Measurements from ENCODE around the gene SLC9B2.
A peak's percentile ranks its signal among the peaks of the same experiment; 100 is the strongest.

Gene SLC9B2

GRCh38 chr4:103075435-103075893 lies 1.1 kb downstream of the SLC9B2 start:
- peak; percentile 72 for DNase-seq

GRCh38 chr4:103074744-103075434 lies 1.7 kb downstream of the SLC9B2 start:
- DNase-seq: no peak

- DNase-seq: no peak
Observed at GRCh38 chr4:103073792-103074438, 2.6 kb downstream of the SLC9B2 start.

- no peak for DNase-seq
Observed at GRCh38 chr4:103067841-103068547, 8.6 kb downstream of the SLC9B2 start.

GRCh38 chr4:103060453-103061148 lies 16.0 kb downstream of the SLC9B2 start:
- no peak for DNase-seq

- DNase-seq: no peak
Observed at GRCh38 chr4:103054030-103054429, 22.5 kb downstream of the SLC9B2 start.

- DNase-seq: no peak
Observed at GRCh38 chr4:103052779-103053178, 23.8 kb downstream of the SLC9B2 start.

- no peak for DNase-seq
Observed at GRCh38 chr4:103052145-103052544, 24.4 kb downstream of the SLC9B2 start.

- no peak for DNase-seq
Observed at GRCh38 chr4:103050736-103051436, 25.7 kb downstream of the SLC9B2 start.

GRCh38 chr4:103046416-103047290 lies 29.9 kb downstream of the SLC9B2 start:
- peak; percentile 9 for DNase-seq

GRCh38 chr4:103044183-103044582 lies 32.4 kb downstream of the SLC9B2 start:
- no peak for DNase-seq

GRCh38 chr4:103036169-103036568 lies 40.4 kb downstream of the SLC9B2 start:
- DNase-seq: no peak

- no peak for DNase-seq
Observed at GRCh38 chr4:103032574-103032973, 44.0 kb downstream of the SLC9B2 start.

GRCh38 chr4:103030791-103031190 lies 45.8 kb downstream of the SLC9B2 start:
- no peak for DNase-seq

GRCh38 chr4:103029300-103029699 lies 47.3 kb downstream of the SLC9B2 start:
- no peak for DNase-seq

GRCh38 chr4:103026868-103027267 lies 49.7 kb downstream of the SLC9B2 start:
- no peak for DNase-seq

- DNase-seq: no peak
Observed at GRCh38 chr4:103024996-103025395, 51.6 kb downstream of the SLC9B2 start.

GRCh38 chr4:103021120-103021519 lies 55.4 kb downstream of the SLC9B2 start:
- no peak for DNase-seq

- DNase-seq: peak; percentile 71
Observed at GRCh38 chr4:103019308-103020124, 57.0 kb downstream of the SLC9B2 start, which contains the start of gene SLC9B1. Gene SLC9B1 (minus strand): TSS chr4:103019705. CDS start chr4:102991711, 27,994 bp downstream.

All from NCI-H1092 treated with DMSO at 0.1 percent for 48 hours (cell line).